GM12878 (cell line): ENCODE results near the gene SLC12A9. TPM values are rescaled to one million over a fixed set of nuclear protein-coding genes. Genes with fewer than 3 reads are reported as not detected.

ENCODE experiments used
- ATAC-seq: fragments of 200-7000 bp; cut with Tn5 transposase; 3 replicates; pipeline ENCODE4 v1.9.1; 2020; ENCODE audit warnings: mild to moderate bottlenecking, moderate library complexity
- BruUV-seq: library from RNA; stranded (reverse); fragments of 400-500 nt; replicated peaks from 2 replicates; lab custom pipeline; 2021; lab: Mats Ljungman, UMichigan
- CTCF ChIA-PET: fragments of 300-600 bp; sonication (Branson Sonifier 250); formaldehyde crosslinking; extraction: SDS; loops from one replicate; lab custom pipeline; 2021; ENCODE audit warnings: inconsistent platforms; lab: Yijun Ruan, JAX
- POLR2A ChIA-PET: fragments of 350-600 bp; formaldehyde crosslinking; extraction: SDS; loops from one replicate; lab custom pipeline; 2021; ENCODE audit warnings: inconsistent platforms; lab: Charles Lee
- RAD21 ChIA-PET: fragments of 300-600 bp; sonication (Branson Sonifier 250); formaldehyde crosslinking; loops from one replicate; lab custom pipeline; 2023; ENCODE audit warnings: antibody characterized with exemption; ENCODE audit not compliant: unreplicated experiment; lab: Charles Lee
- SMC1A ChIA-PET: fragments of 300-600 bp; sonication (Branson Sonifier 250); formaldehyde crosslinking; loops from one replicate; lab custom pipeline; 2023; ENCODE audit not compliant: unreplicated experiment, uncharacterized antibody; lab: Charles Lee
- DNase-seq: peaks from one replicate; pipeline ENCODE4 v3.0.0-alpha.2; 2011; ENCODE audit warnings: low read depth, low spot score
- FAIRE-seq: peaks from 3 replicates; lab custom pipeline; 2011; peaks lifted over from hg19 to GRCh38; lab: Jason Lieb, UNC
- H2AFZ ChIP-seq: 2 replicates; pipeline ENCODE4 v1.6.0; 2011; ENCODE audit warnings: low read depth, low read length, control low read depth; ENCODE audit not compliant: control insufficient read depth
- H3K27ac ChIP-seq: 2 replicates; pipeline ENCODE4 v1.5.1; 2011; ENCODE audit warnings: control low read depth; ENCODE audit not compliant: control insufficient read depth, insufficient read depth
- H3K27me3 ChIP-seq, 2 experiments: replicated peaks in 1 of 2; 2 replicates each; pipeline versions ENCODE4 v1.6.0 to v1.6.1; 2011; ENCODE audit warnings: low read length in 1 of 2; ENCODE audit not compliant: control insufficient read depth in 2 of 2, insufficient read depth in 2 of 2
- H3K36me3 ChIP-seq, 2 experiments: 2 replicates each; pipeline ENCODE4 v1.5.1; 2011; ENCODE audit warnings: low read length in 1 of 2; ENCODE audit not compliant: control insufficient read depth in 2 of 2, insufficient read depth in 2 of 2
- H3K4me1 ChIP-seq: 2 replicates; pipeline ENCODE4 v1.6.1; 2011; ENCODE audit warnings: mild to moderate bottlenecking, low read length, moderate library complexity, mixed read lengths; ENCODE audit not compliant: control insufficient read depth, insufficient read depth
- H3K4me2 ChIP-seq: 2 replicates; pipeline ENCODE4 v1.6.0; 2011; ENCODE audit warnings: control low read depth; ENCODE audit not compliant: control insufficient read depth, insufficient read depth
- H3K4me3 ChIP-seq: fragments of 200-600 bp; sonication (generic); 2 replicates; pipeline ENCODE4 v1.5.1; 2016
- H3K79me2 ChIP-seq: 2 replicates; pipeline ENCODE4 v1.6.0; 2011; ENCODE audit warnings: low read length; ENCODE audit not compliant: control insufficient read depth, insufficient read depth
- H3K9ac ChIP-seq: 2 replicates; pipeline ENCODE4 v1.8.0; 2011; ENCODE audit warnings: low read length, control low read depth, mixed read lengths; ENCODE audit not compliant: control insufficient read depth, insufficient read depth
- H3K9me3 ChIP-seq: replicated peaks from 3 replicates; pipeline ENCODE4 v1.5.1; 2011; ENCODE audit warnings: mild to moderate bottlenecking, low read length; ENCODE audit not compliant: control insufficient read depth, insufficient read depth
- H4K20me1 ChIP-seq: 2 replicates; pipeline ENCODE4 v1.6.0; 2011; ENCODE audit not compliant: control insufficient read depth, insufficient read depth
- ATF7 ChIP-seq: fragments of 450-650 bp; IDR thresholded peaks from 2 replicates; pipeline ENCODE4 v1.6.1; 2016; ENCODE audit warnings: low read depth, mild to moderate bottlenecking
- KDM1A ChIP-seq: fragments of 200-600 bp; sonication (generic); IDR thresholded peaks from 2 replicates; pipeline ENCODE4 v1.6.1; 2016; ENCODE audit warnings: borderline replicate concordance
- MTA2 ChIP-seq: fragments of 450-650 bp; IDR thresholded peaks from 2 replicates; pipeline ENCODE4 v1.6.1; 2016; ENCODE audit warnings: low read depth, mild to moderate bottlenecking, moderate library complexity
- MTA3 ChIP-seq: IDR thresholded peaks from 2 replicates; pipeline ENCODE4 v1.6.1; 2012; ENCODE audit warnings: low read length, inconsistent platforms, borderline replicate concordance
- MXI1 ChIP-seq: fragments of 150-350 bp; IDR thresholded peaks from 2 replicates; pipeline ENCODE4 v1.6.1; 2011; ENCODE audit warnings: low read depth, mild to moderate bottlenecking, inconsistent platforms, low read length, improper control_type of control experiment
- NR2C2 ChIP-seq: IDR thresholded peaks from 2 replicates; pipeline ENCODE4 v1.6.1; 2011; ENCODE audit warnings: borderline replicate concordance, low read depth; ENCODE audit not compliant: control insufficient read depth, insufficient read length
- RAD51 ChIP-seq: fragments of 450-650 bp; IDR thresholded peaks from 2 replicates; pipeline ENCODE4 v1.6.1; 2016; ENCODE audit warnings: moderate library complexity, mild to moderate bottlenecking, inconsistent platforms
- STAT3 ChIP-seq: IDR thresholded peaks from 2 replicates; pipeline ENCODE4 v1.6.1; 2011; ENCODE audit warnings: low read depth, low read length, improper control_type of control experiment
- WGBS: methylation state at CpG from one replicate; pipeline ENCODE4 v1.1.6; 2016; ENCODE audit warnings: low lambda C conversion rate; ENCODE audit not compliant: insufficient replicate concordance, insufficient coverage; ENCODE audit errors: missing lambda C conversion rate; 5-methylcytosine and 5-hydroxymethylcytosine counted together
- in situ Hi-C: fragments of 300-500 bp; cut with MboI; formaldehyde crosslinking; loops from 9 replicates; pipeline ENCODE4 v1.14.3; 2018; ENCODE audit warnings: mixed read lengths
- intact Hi-C: fragments of 100-400 bp; cut with micrococcal nuclease; formaldehyde crosslinking; loops from one replicate; pipeline ENCODE4 v1.14.2; 2022; ENCODE audit not compliant: unreplicated experiment
- polyA plus RNA-seq, 11 experiments: library from polyadenylated mRNA; depleted of rRNA in 4 of 11; unstranded in 6 of 11; stranded (reverse) in 5 of 11; fragments of >200 nt; fragmentation: Nextera tagmentation in 4 of 11; fragmentation: Illumina TruSeq in 1 of 11; extraction: Ambion mirVana in 4 of 11; extraction: Trizol in 1 of 11; gene quantifications; 1 replicate in 1 of 11; 2 replicates in 10 of 11; pipeline versions ENCODE4 v1.2.1 to v1.2.3, GENCODE V29; 2011 to 2016; ENCODE audit warnings: inconsistent platforms in 2 of 11, missing spikeins in 2 of 11, low read depth in 1 of 11
- total RNA-seq, 4 experiments: library from RNA; depleted of rRNA in 3 of 4; stranded (reverse); fragments of >200 nt in 3 of 4; fragmentation: Illumina TruSeq in 1 of 4; extraction: Trizol in 1 of 4; gene quantifications; 2 replicates each; pipeline versions ENCODE4 v1.2.1 to v1.2.3, GENCODE V29; 2013 to 2021
- TF ChIP-seq, protein P1 (sequence below): IDR thresholded peaks from 2 replicates; pipeline ENCODE4 v1.6.1; 2012; ENCODE audit warnings: mild to moderate bottlenecking, low read depth, low read length

Gene SLC12A9
- total and polyA plus RNA-seq, 10 of the 15 experiments (the other 5 are each of a cell fraction or from before 2014, with no cell fraction given) = 0.24 to 18.5 (median 9.4) TPM

GRCh38 chr7:100823140-100823525 lies 29.4 kb upstream of the SLC12A9 start (continued):
- TF ChIP-seq, protein P1, sequence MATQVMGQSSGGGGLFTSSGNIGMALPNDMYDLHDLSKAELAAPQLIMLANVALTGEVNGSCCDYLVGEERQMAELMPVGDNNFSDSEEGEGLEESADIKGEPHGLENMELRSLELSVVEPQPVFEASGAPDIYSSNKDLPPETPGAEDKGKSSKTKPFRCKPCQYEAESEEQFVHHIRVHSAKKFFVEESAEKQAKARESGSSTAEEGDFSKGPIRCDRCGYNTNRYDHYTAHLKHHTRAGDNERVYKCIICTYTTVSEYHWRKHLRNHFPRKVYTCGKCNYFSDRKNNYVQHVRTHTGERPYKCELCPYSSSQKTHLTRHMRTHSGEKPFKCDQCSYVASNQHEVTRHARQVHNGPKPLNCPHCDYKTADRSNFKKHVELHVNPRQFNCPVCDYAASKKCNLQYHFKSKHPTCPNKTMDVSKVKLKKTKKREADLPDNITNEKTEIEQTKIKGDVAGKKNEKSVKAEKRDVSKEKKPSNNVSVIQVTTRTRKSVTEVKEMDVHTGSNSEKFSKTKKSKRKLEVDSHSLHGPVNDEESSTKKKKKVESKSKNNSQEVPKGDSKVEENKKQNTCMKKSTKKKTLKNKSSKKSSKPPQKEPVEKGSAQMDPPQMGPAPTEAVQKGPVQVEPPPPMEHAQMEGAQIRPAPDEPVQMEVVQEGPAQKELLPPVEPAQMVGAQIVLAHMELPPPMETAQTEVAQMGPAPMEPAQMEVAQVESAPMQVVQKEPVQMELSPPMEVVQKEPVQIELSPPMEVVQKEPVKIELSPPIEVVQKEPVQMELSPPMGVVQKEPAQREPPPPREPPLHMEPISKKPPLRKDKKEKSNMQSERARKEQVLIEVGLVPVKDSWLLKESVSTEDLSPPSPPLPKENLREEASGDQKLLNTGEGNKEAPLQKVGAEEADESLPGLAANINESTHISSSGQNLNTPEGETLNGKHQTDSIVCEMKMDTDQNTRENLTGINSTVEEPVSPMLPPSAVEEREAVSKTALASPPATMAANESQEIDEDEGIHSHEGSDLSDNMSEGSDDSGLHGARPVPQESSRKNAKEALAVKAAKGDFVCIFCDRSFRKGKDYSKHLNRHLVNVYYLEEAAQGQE = no peak
- no peak for TF ChIP-seq MTA3
- no peak for TF ChIP-seq MTA2
- TF ChIP-seq NR2C2 = no peak
- TF ChIP-seq, all 136 proteins: peak for 0

- H3K36me3 ChIP-seq = no peaks in the 10 kb centered on the region
- no peaks in the 10 kb centered on the region for H3K79me2 ChIP-seq
- TF ChIP-seq KDM1A = no peak
- TF ChIP-seq RAD51 = no peak
- TF ChIP-seq STAT3 = no peak
- TF ChIP-seq ATF7 = no peak
- TF ChIP-seq MXI1 = no peak
Measured at GRCh38 chr7:100823534-100823933, 29.0 kb upstream of the SLC12A9 start.

More at GRCh38 chr7:100823534-100823933, 29.0 kb upstream of the SLC12A9 start:
- H3K27me3 ChIP-seq = peaks cover 12 to 14% of the 10 kb centered on the region in 2 experiments; a peak in 3 of 4 replicates
- DNase-seq (no peak), FAIRE-seq (no peak), ATAC-seq (no peak)
- intact Hi-C loops (no loop called here), in situ Hi-C loops (no loop called here)
- ChIA-PET SMC1A (no interaction called here), RAD21 (no interaction called here), POLR2A (interaction anchor here (0.5 kb wide), 1 partner anchor 24 kb away, joined by 5 read pairs; no protein-coding TSS in a partner anchor), CTCF (no interaction called here)
- H4K20me1 ChIP-seq = no peaks in the 10 kb centered on the region
- BruUV-seq = no TSS peak
- H3K4me1 ChIP-seq = no peaks in the 10 kb centered on the region
- H3K9me3 ChIP-seq = no peaks in the 10 kb centered on the region
- no peak overlapping the region for H2AFZ ChIP-seq
- H3K9ac ChIP-seq = no peak overlapping the region
- H3K4me2 ChIP-seq = no peak overlapping the region
- WGBS = 70% methylated on average over 30 of the region's 31 CpGs
- H3K4me3 ChIP-seq = no peak overlapping the region
- H3K27ac ChIP-seq = no peak overlapping the region
